Fibroblast of pulmonary artery (primary cell): ENCODE data around the gene NPAS3.

Experiments
- DNase-seq: peaks from one replicate; pipeline ENCODE4 v3.0.0-alpha.2; 2010; ENCODE audit warnings: low read depth
- H3K4me3 ChIP-seq: replicated peaks from 2 replicates; pipeline ENCODE4 v1.5.1; 2011; ENCODE audit warnings: low read depth, mild to moderate bottlenecking, control low read depth, low read length, moderate library complexity
- TF ChIP-seq, protein P1 (sequence below): IDR thresholded peaks from 2 replicates; pipeline ENCODE4 v1.5.1; 2011; ENCODE audit warnings: mild to moderate bottlenecking, control low read depth, low read length, inconsistent platforms; ENCODE audit errors: missing control alignments

NPAS3 gene

DNA sequence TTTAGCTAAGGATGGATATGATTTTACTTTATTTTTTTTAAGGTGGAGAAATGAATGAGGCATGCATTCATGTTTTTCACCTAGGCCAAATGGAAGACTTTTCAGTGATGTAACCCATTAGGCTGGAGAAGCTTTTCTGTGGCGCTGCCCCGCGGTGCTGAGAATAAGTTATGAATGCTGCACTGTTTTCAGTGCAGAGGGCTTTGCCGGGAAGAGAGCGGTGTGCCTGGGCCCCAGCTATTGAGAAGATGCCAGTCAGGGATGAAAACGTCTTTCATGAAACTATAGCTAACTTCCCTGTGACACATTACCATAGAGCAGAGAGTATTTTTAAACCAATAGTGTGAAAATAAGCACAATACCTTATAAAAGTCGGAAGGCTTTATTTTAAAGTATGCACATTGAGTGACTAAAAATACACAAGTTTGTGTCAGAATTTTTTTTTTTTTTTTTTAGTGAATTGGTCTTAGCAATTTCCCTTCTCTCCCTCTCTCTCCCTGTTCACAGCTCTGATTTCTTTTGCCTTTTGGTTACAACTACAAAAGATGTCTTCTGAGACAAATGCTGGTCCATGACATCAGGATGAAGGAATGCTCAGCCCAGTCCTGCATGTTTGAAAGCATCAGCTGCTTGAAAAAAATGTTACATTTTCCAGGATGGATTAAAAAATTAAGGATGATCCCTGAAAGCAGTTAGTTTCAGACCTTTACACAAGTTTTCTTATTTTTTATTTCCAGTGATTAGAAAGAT is 48.3 kb downstream of the NPAS3 start:
- no peak overlapping the region for H3K4me3 ChIP-seq
- TF ChIP-seq, protein P1, sequence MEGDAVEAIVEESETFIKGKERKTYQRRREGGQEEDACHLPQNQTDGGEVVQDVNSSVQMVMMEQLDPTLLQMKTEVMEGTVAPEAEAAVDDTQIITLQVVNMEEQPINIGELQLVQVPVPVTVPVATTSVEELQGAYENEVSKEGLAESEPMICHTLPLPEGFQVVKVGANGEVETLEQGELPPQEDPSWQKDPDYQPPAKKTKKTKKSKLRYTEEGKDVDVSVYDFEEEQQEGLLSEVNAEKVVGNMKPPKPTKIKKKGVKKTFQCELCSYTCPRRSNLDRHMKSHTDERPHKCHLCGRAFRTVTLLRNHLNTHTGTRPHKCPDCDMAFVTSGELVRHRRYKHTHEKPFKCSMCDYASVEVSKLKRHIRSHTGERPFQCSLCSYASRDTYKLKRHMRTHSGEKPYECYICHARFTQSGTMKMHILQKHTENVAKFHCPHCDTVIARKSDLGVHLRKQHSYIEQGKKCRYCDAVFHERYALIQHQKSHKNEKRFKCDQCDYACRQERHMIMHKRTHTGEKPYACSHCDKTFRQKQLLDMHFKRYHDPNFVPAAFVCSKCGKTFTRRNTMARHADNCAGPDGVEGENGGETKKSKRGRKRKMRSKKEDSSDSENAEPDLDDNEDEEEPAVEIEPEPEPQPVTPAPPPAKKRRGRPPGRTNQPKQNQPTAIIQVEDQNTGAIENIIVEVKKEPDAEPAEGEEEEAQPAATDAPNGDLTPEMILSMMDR, result no peak
- peak; percentile 30 for DNase-seq

DNA sequence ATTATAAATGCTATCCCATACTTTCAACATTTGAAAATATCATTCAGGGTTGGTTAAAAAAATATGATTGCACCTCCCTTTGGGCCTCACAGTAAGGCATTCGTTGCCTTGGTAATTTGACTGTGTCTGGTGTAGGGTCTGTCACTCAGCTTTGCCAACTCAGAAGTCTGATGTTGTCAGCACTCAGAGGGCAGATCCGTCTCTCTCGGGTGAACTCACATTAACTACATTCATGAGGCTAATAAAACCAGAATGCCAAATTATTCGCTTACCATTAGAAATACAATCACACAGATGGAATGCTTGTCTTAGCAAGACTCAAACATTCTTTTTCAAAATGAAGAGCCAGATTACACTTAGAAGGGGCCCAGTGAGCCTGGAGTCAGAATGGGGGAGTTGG is 53.0 kb downstream of the NPAS3 start:
- no peak overlapping the region for H3K4me3 ChIP-seq
- TF ChIP-seq, protein P1, result no peak
- no peak for DNase-seq

- no peak overlapping the region for H3K4me3 ChIP-seq
- TF ChIP-seq, protein P1, result no peak
- DNase-seq, result no peak
These were observed 55.2 kb downstream of the NPAS3 start for GRCh38 chr14:32993921-32994320.

- no peak for DNase-seq
- no peak overlapping the region for H3K4me3 ChIP-seq
- TF ChIP-seq, protein P1, result no peak
These were observed 57.7 kb downstream of the NPAS3 start for GRCh38 chr14:32996343-32996742.

GRCh38 chr14:32998433-32998832 is 59.8 kb downstream of the NPAS3 start:
- H3K4me3 ChIP-seq, result no peak overlapping the region
- peak; percentile 48 for DNase-seq
- TF ChIP-seq, protein P1, result peak; percentile 66

DNA sequence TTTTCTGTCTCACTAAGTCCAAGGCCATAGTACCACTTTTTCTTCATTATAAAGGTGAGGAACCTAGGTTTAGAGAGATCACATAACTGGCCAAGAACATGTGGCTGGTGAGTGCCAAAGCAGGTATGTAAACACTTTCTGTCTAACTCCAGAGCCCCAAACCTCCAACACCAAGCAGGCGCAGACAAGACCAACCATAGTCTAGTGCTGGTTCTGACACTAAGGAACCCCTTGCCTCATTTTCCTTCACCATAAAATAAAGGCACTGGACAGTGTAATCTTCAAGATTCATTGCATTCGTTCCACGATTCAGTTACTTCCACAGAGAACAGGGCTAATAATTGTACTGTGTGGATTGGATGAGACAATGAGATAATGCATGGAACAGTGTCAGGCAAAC is 71.0 kb downstream of the NPAS3 start:
- TF ChIP-seq, protein P1, result no peak
- no peak for DNase-seq
- no peak overlapping the region for H3K4me3 ChIP-seq

DNA sequence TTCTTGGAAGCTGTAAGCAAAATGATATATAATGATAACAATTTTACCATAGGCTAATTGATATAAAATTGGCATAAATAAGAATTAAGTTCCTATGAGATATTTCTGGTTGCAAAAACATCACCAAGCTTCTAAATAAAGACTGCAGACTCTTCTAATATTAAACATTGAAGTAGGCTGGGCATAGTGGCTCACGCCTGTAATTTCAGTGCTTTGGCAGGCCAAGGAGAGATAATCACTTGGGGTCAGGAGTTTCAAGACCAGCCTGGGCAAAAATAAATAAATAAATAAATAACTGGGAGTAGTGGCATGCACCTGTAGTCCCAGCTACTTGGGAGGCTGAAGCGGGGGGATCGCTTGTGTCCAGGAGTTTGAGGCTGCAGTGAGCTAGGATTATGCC is 71.8 kb downstream of the NPAS3 start:
- TF ChIP-seq, protein P1, result no peak
- H3K4me3 ChIP-seq, result no peak overlapping the region
- DNase-seq, result no peak
